H1 (cell line): ENCODE data around the gene RAP1GAP. TPM values are rescaled to one million over a fixed set of nuclear protein-coding genes. Genes with fewer than 3 reads are reported as not detected.

Experiments
- CTCF ChIA-PET: fragments of 300-600 bp; sonication (Branson Sonifier 250); formaldehyde crosslinking; loops from one replicate; lab custom pipeline; 2021; ENCODE audit not compliant: partially characterized antibody; lab: Charles Lee
- POLR2A ChIA-PET: fragments of 300-600 bp; sonication (Branson Sonifier 250); formaldehyde crosslinking; loops from one replicate; lab custom pipeline; 2021; ENCODE audit warnings: inconsistent platforms; ENCODE audit not compliant: partially characterized antibody; lab: Charles Lee
- DNase-seq, 2 experiments: peaks; one replicate each; pipeline versions ENCODE4 v3.0.0 to v3.0.0-alpha.2; 2010 to 2022; ENCODE audit warnings: low spot score in 2 of 2, low read depth in 1 of 2, mixed read lengths in 1 of 2
- FAIRE-seq: peaks from 2 replicates; lab custom pipeline; 2011; peaks lifted over from hg19 to GRCh38; lab: Jason Lieb, UNC
- H2AFZ ChIP-seq: 2 replicates; pipeline ENCODE4 v1.8.1; 2012; ENCODE audit warnings: low read length, inconsistent platforms
- H2AK5ac ChIP-seq: 2 replicates; pipeline ENCODE4 v1.6.1; 2013; ENCODE audit warnings: low read depth, low read length
- H2BK120ac ChIP-seq: replicated peaks from 2 replicates; pipeline ENCODE3; 2013; ENCODE audit warnings: low read depth, low read length, inconsistent platforms
- H2BK12ac ChIP-seq: 2 replicates; pipeline ENCODE4 v1.6.1; 2013; ENCODE audit warnings: low read depth, low read length
- H2BK15ac ChIP-seq: 2 replicates; pipeline ENCODE4 v1.6.1; 2013; ENCODE audit warnings: low read length
- H2BK20ac ChIP-seq: 2 replicates; pipeline ENCODE4 v1.6.1; 2013; ENCODE audit warnings: low read length
- H2BK5ac ChIP-seq: 2 replicates; pipeline ENCODE4 v1.6.1; 2013; ENCODE audit warnings: low read depth, low read length
- H3K14ac ChIP-seq: 2 replicates; pipeline ENCODE4 v1.6.1; 2013; ENCODE audit warnings: inconsistent platforms; ENCODE audit not compliant: insufficient read length
- H3K18ac ChIP-seq: 2 replicates; pipeline ENCODE4 v1.6.1; 2013; ENCODE audit warnings: low read length; ENCODE audit errors: extremely low read depth
- H3K23ac ChIP-seq: 2 replicates; pipeline ENCODE4 v1.6.1; 2013; ENCODE audit warnings: inconsistent platforms; ENCODE audit not compliant: insufficient read length
- H3K23me2 ChIP-seq: 2 replicates; pipeline ENCODE4 v1.6.1; 2013; ENCODE audit warnings: low read depth, low read length
- H3K27ac ChIP-seq: 2 replicates; pipeline ENCODE4 v1.6.1; 2011; ENCODE audit warnings: low read depth, low read length, inconsistent platforms
- H3K27me3 ChIP-seq, 4 experiments: replicated peaks in 1 of 4; 1 replicate in 1 of 4; 2 replicates in 3 of 4; pipeline versions ENCODE4 v1.6.1 to v1.8.1; 2011 to 2013; ENCODE audit warnings: low read length in 3 of 4, mild to moderate bottlenecking in 3 of 4, inconsistent platforms in 2 of 4, mixed read lengths in 2 of 4, moderate library complexity in 1 of 4; ENCODE audit not compliant: control insufficient read depth in 3 of 4, insufficient read depth in 3 of 4; ENCODE audit errors: extremely low read depth in 1 of 4
- H3K36me3 ChIP-seq, 4 experiments: 2 replicates each; pipeline versions ENCODE4 v1.6.1 to v1.8.1; 2011 to 2013; ENCODE audit warnings: mild to moderate bottlenecking in 4 of 4, low read length in 3 of 4, moderate library complexity in 2 of 4, control low read depth in 1 of 4, inconsistent platforms in 1 of 4; ENCODE audit not compliant: insufficient read depth in 4 of 4, control insufficient read depth in 2 of 4
- H3K4ac ChIP-seq: replicated peaks from 2 replicates; pipeline ENCODE3; 2013; ENCODE audit warnings: low read length, low read depth, mixed read lengths, inconsistent platforms; ENCODE audit not compliant: insufficient read length
- H3K4me1 ChIP-seq, 4 experiments: replicated peaks in 1 of 4; 1 replicate in 1 of 4; 2 replicates in 3 of 4; pipeline versions ENCODE4 v1.6.1 to v1.8.1; 2011 to 2013; ENCODE audit warnings: low read length in 3 of 4, inconsistent platforms in 2 of 4, mixed read lengths in 1 of 4; ENCODE audit not compliant: insufficient read depth in 4 of 4, control insufficient read depth in 3 of 4
- H3K4me2 ChIP-seq, 2 experiments: 2 replicates each; pipeline versions ENCODE4 v1.6.1 to v1.8.1; 2011 to 2013; ENCODE audit warnings: low read depth in 2 of 2, low read length in 2 of 2, control low read depth in 1 of 2, inconsistent platforms in 1 of 2, mild to moderate bottlenecking in 1 of 2; ENCODE audit not compliant: insufficient read depth in 1 of 2
- H3K4me3 ChIP-seq, 4 experiments: fragments of 200-600, 300-600 bp in 1 of 4; sonication (generic), shearing (Covaris generic), sonication (Bioruptor Twin) in 1 of 4; 2 replicates each; pipeline versions ENCODE4 v1.5.1 to v1.8.1; 2011 to 2016; ENCODE audit warnings: low read length in 4 of 4, low read depth in 3 of 4, control low read depth in 2 of 4, inconsistent platforms in 2 of 4, mild to moderate bottlenecking in 2 of 4, mixed read lengths in 1 of 4, moderate library complexity in 1 of 4; ENCODE audit not compliant: insufficient read depth in 2 of 4; ENCODE audit errors: extremely low read depth in 1 of 4
- H3K56ac ChIP-seq: replicated peaks from 2 replicates; pipeline ENCODE3; 2013; ENCODE audit warnings: low read depth, mild to moderate bottlenecking, mixed read lengths, low read length, inconsistent platforms; ENCODE audit not compliant: insufficient read length
- H3K79me1 ChIP-seq: 2 replicates; pipeline ENCODE4 v1.6.1; 2013; ENCODE audit warnings: low read depth, low read length, control low read depth
- H3K79me2 ChIP-seq, 2 experiments: 2 replicates each; pipeline versions ENCODE4 v1.6.1 to v1.8.1; 2012 to 2013; ENCODE audit warnings: low read length in 2 of 2, mild to moderate bottlenecking in 2 of 2, inconsistent platforms in 1 of 2; ENCODE audit not compliant: insufficient read depth in 2 of 2, control insufficient read depth in 1 of 2
- H3K9ac ChIP-seq, 4 experiments: replicated peaks in 1 of 4; 1 replicate in 1 of 4; 2 replicates in 3 of 4; pipeline versions ENCODE4 v1.6.1 to v1.8.1; 2011 to 2013; ENCODE audit warnings: low read depth in 3 of 4, low read length in 3 of 4, control low read depth in 2 of 4, mild to moderate bottlenecking in 2 of 4, moderate library complexity in 2 of 4, inconsistent platforms in 1 of 4; ENCODE audit errors: extremely low read depth in 1 of 4
- H3K9me3 ChIP-seq, 2 experiments: 2 replicates each; pipeline versions ENCODE4 v1.6.1 to v1.8.1; 2012 to 2013; ENCODE audit warnings: mild to moderate bottlenecking in 2 of 2, moderate library complexity in 2 of 2, control low read depth in 1 of 2, inconsistent platforms in 1 of 2, low read depth in 1 of 2, low read length in 1 of 2, mixed read lengths in 1 of 2; ENCODE audit not compliant: insufficient read depth in 2 of 2
- H4K20me1 ChIP-seq, 2 experiments: replicated peaks in 1 of 2; 2 replicates each; pipeline versions ENCODE3 to v1.8.1; 2011 to 2013; ENCODE audit warnings: inconsistent platforms in 2 of 2, low read length in 2 of 2, mild to moderate bottlenecking in 1 of 2; ENCODE audit not compliant: insufficient read depth in 2 of 2, control insufficient read depth in 1 of 2
- H4K5ac ChIP-seq: 2 replicates; pipeline ENCODE4 v1.6.1; 2013; ENCODE audit warnings: low read length, low read depth, mixed read lengths, inconsistent platforms; ENCODE audit not compliant: insufficient read length
- H4K8ac ChIP-seq: 2 replicates; pipeline ENCODE4 v1.8.0; 2013; ENCODE audit warnings: mild to moderate bottlenecking, moderate library complexity, low read length, inconsistent platforms; ENCODE audit not compliant: insufficient read depth; ENCODE audit errors: extremely low read depth
- H4K91ac ChIP-seq: replicated peaks from 2 replicates; pipeline ENCODE3; 2013; ENCODE audit warnings: low read length, mixed read lengths, inconsistent platforms; ENCODE audit not compliant: insufficient read length
- EZH2 ChIP-seq: fragments of 200-600 bp; sonication (generic); IDR thresholded peaks from 2 replicates; pipeline ENCODE4 v1.7.1; 2012; ENCODE audit warnings: low read depth, mild to moderate bottlenecking, moderate library complexity, low read length, inconsistent platforms; ENCODE audit not compliant: severe bottlenecking
- HDAC6 ChIP-seq: IDR thresholded peaks from one replicate; pipeline ENCODE4 v1.7.1; 2012; ENCODE audit warnings: low read depth, mild to moderate bottlenecking, inconsistent platforms, low read length, moderate library complexity
- NANOG ChIP-seq: IDR thresholded peaks from 2 replicates; pipeline ENCODE4 v1.6.1; 2011; ENCODE audit warnings: low read length, low read depth, mild to moderate bottlenecking, inconsistent platforms; ENCODE audit not compliant: insufficient read depth, poor library complexity, severe bottlenecking
- RFX5 ChIP-seq: IDR thresholded peaks from 2 replicates; pipeline ENCODE4 v1.6.1; 2011; ENCODE audit warnings: low read depth, low read length, improper control_type of control experiment, borderline replicate concordance
- SP2 ChIP-seq: IDR thresholded peaks from 2 replicates; pipeline ENCODE4 v1.6.1; 2012; ENCODE audit warnings: mild to moderate bottlenecking, low read length, inconsistent platforms
- SUZ12 ChIP-seq: fragments of 200-600 bp; sonication (generic); IDR thresholded peaks from 2 replicates; pipeline ENCODE4 v1.6.1; 2012; ENCODE audit warnings: mild to moderate bottlenecking, inconsistent platforms, low read length, moderate library complexity, mixed read lengths
- YY1 ChIP-seq: IDR thresholded peaks from 2 replicates; pipeline ENCODE4 v1.6.1; 2011; ENCODE audit warnings: low read depth, mild to moderate bottlenecking, low read length
- WGBS, 2 experiments: shearing (Covaris generic) in 1 of 2; methylation state at CpG; one replicate each; pipeline versions ENCODE4 v1.1.6 to v1.1.7; 2013 to 2015; ENCODE audit warnings: low lambda C conversion rate in 2 of 2, mixed read lengths in 2 of 2, inconsistent platforms in 1 of 2, low coverage in 1 of 2, missing lambda C conversion rate in 1 of 2; ENCODE audit not compliant: insufficient replicate concordance in 2 of 2, insufficient coverage in 1 of 2, insufficient read length in 1 of 2; ENCODE audit errors: extremely low coverage in 1 of 2, missing lambda C conversion rate in 1 of 2; 5-methylcytosine and 5-hydroxymethylcytosine counted together
- polyA plus RNA-seq, 7 experiments: library from polyadenylated mRNA; depleted of rRNA in 3 of 7; stranded (reverse) in 5 of 7; unstranded in 2 of 7; fragments of >200 nt in 5 of 7; fragments of 200-250 nt in 2 of 7; gene quantifications; 1 replicate in 5 of 7; 2 replicates in 1 of 7; 4 replicates in 1 of 7; pipeline versions ENCODE4 v1.2.1 to v1.2.3, GENCODE V29; 2011 to 2013; ENCODE audit warnings: missing spikeins in 2 of 7, mixed read lengths in 2 of 7
- total RNA-seq: library from RNA; stranded (reverse); fragmentation: NEBNext Ultra II Directional; extraction: Animal tissue kit (Norgen Biotek cat#: 25700); gene quantifications from 2 replicates; pipeline ENCODE4 v1.2.1, GENCODE V29; 2021

The RAP1GAP gene
- total and polyA plus RNA-seq, 2 of the 8 experiments (the other 6 are each of a cell fraction or from before 2014, with no cell fraction given), result 8.4 TPM

GRCh38 chr1:21560916-21561638 is 108.1 kb downstream of the RAP1GAP start:
- Histone ChIP-seq H2BK12ac (no peak overlapping the region), H4K20me1 (peaks cover 2 to 5% of the 10 kb centered on the region in 2 experiments)
- CTCF ChIA-PET, result interaction anchor here (0.9 to 4.2 kb wide), 9 partner anchors 10 to 193 kb away, joined by 3 to 17 read pairs (median 3); no protein-coding TSS in a partner anchor

More at GRCh38 chr1:21560916-21561638, 108.1 kb downstream of the RAP1GAP start:
- Histone ChIP-seq H3K79me2 (0 out of 4 replicates have a peak, but pooled peaks cover 0 to under 1% of the 10 kb centered on the region in 2 experiments), H3K9me3 (no peaks in the 10 kb centered on the region), H3K27me3 (no peaks in the 10 kb centered on the region), H2BK15ac (no peak overlapping the region), H3K36me3 (peaks cover 2 to 12% (median 7%) of the 10 kb centered on the region in 4 experiments; a peak in 5 of 8 replicates), H2BK5ac (no peak overlapping the region), H3K14ac (no peak overlapping the region), H2BK120ac (no peak overlapping the region), H2AK5ac (no peak overlapping the region), H3K79me1 (peaks cover 3% of the 10 kb centered on the region; the same call in 1 of the 2 replicates), H4K8ac (0 out of 2 replicates have a peak overlapping the region, but pooled peaks have one; percentile 42), H2AFZ (no peak overlapping the region), H3K4me2 (no peak overlapping the region), H3K18ac (no peak overlapping the region), H3K27ac (no peak overlapping the region), H3K4ac (no peak overlapping the region), H3K4me3 (no peak overlapping the region), H4K91ac (no peak overlapping the region), H2BK20ac (no peak overlapping the region), H3K9ac (no peak overlapping the region), H4K5ac (no peak overlapping the region), H3K23me2 (no peaks in the 10 kb centered on the region), H3K4me1 (no peaks in the 10 kb centered on the region; a peak in 1 of 7 replicates), H3K56ac (no peak overlapping the region), H3K23ac (no peak overlapping the region)
- no peak for DNase-seq
- no peak for TF ChIP-seq HDAC6
- no peak for TF ChIP-seq NANOG
- TF ChIP-seq RFX5, result no peak
- TF ChIP-seq EZH2, result no peak
- TF ChIP-seq SP2, result no peak
- no peak for TF ChIP-seq SUZ12
- TF ChIP-seq YY1, result no peak
- 93% methylated on average over 11 of the region's 12 CpGs; no CpG with 5 or more reads in 1 of the 2 experiments for WGBS, 2 experiments
- FAIRE-seq, result no peak
- POLR2A ChIA-PET, result interaction anchor here (0.7 to 0.9 kb wide), 2 partner anchors 38 to 48 kb away, joined by 3 to 4 read pairs; no protein-coding TSS in a partner anchor
